ENCODE measurements around the gene ARHGAP19.

DNA sequence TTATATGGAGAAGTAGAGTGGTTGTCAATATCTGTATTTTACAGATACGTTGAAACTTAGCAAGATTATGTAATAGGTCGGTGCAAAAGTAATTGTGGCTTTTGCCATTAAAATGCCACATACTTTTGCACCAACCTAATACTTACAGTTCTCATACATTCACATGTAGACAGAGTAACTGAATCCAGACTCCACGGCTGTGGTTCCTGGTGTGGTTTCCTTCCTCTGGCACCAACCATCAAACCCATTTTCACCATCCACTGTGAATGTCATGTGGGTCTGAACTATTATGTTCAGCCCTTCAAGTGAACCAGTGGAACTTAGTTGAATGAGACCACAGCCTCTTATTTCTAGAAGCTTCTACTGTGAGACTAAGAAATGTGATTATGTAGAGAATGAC is 75.1 kb downstream of the ARHGAP19 start:
- TF ChIP-seq, protein P1, sequence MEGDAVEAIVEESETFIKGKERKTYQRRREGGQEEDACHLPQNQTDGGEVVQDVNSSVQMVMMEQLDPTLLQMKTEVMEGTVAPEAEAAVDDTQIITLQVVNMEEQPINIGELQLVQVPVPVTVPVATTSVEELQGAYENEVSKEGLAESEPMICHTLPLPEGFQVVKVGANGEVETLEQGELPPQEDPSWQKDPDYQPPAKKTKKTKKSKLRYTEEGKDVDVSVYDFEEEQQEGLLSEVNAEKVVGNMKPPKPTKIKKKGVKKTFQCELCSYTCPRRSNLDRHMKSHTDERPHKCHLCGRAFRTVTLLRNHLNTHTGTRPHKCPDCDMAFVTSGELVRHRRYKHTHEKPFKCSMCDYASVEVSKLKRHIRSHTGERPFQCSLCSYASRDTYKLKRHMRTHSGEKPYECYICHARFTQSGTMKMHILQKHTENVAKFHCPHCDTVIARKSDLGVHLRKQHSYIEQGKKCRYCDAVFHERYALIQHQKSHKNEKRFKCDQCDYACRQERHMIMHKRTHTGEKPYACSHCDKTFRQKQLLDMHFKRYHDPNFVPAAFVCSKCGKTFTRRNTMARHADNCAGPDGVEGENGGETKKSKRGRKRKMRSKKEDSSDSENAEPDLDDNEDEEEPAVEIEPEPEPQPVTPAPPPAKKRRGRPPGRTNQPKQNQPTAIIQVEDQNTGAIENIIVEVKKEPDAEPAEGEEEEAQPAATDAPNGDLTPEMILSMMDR (IDR thresholded peaks at IDR 0.05; ENCODE audit: low read length), result no peak
- no peak for TF ChIP-seq EZH2 (IDR thresholded peaks at IDR 0.05; ENCODE audit: borderline replicate concordance, low read length)
